Colonic mucosa (tissue), 4 donors: ENCODE data around the gene NOSIP. TPM values are rescaled to one million over a fixed set of nuclear protein-coding genes. Genes with fewer than 3 reads are reported as not detected.

Experiments used
- DNase-seq: peaks from one replicate; pipeline ENCODE4 v3.0.0-alpha.2; 2020
- H3K27ac ChIP-seq: fragments of 200-600 bp; one replicate; pipeline ENCODE4 v1.8.0; 2021
- H3K27me3 ChIP-seq: fragments of 200-600 bp; one replicate; pipeline ENCODE4 v1.8.0; 2021
- H3K36me3 ChIP-seq: fragments of 200-600 bp; one replicate; pipeline ENCODE4 v1.8.0; 2021
- H3K4me1 ChIP-seq: fragments of 200-600 bp; one replicate; pipeline ENCODE4 v1.8.0; 2021; ENCODE audit warnings: mild to moderate bottlenecking
- H3K4me3 ChIP-seq: fragments of 200-600 bp; one replicate; pipeline ENCODE4 v1.8.0; 2021
- H3K9ac ChIP-seq, 2 donors: one replicate each; pipeline ENCODE4 v1.7.0; 2013; ENCODE audit warnings: control low read depth in 2 of 2, low read depth in 2 of 2, low read length in 2 of 2
- H3K9me3 ChIP-seq: fragments of 200-600 bp; one replicate; pipeline ENCODE4 v1.8.0; 2021
- CTCF ChIP-seq: fragments of 200-600 bp; IDR thresholded peaks from one replicate; pipeline ENCODE4 v1.8.0; 2022; ENCODE audit warnings: antibody characterized with exemption, mild to moderate bottlenecking
- intact Hi-C: fragments of 100-400 bp; cut with DNase I; formaldehyde crosslinking; loops from one replicate; pipeline ENCODE4 v1.14.1; 2022
- total RNA-seq, 2 donors: library from RNA; stranded (reverse); fragmentation: NEBNext Ultra II Directional in 1 of 2; extraction: Animal tissue kit (Norgen Biotek cat#: 25700) in 1 of 2; gene quantifications; one replicate each; pipeline ENCODE4 v1.2.1, GENCODE V29; 2021
- donor health status: healthy.
- donor health status: DM: no; HTN: no; CAD: no.
- donor health status: DM: no; HTN: no; CAD: no.

Gene NOSIP
- total RNA-seq, 2 donors from 2014 or later, result 63.2 to 91.2 TPM

- Histone ChIP-seq H3K9ac (no peak overlapping the region), H3K9me3 (no peaks in the 10 kb centered on the region), H3K4me1 (no peaks in the 10 kb centered on the region), H3K27me3 (no peaks in the 10 kb centered on the region), H3K36me3 (peaks cover 18% of the 10 kb centered on the region), H3K4me3 (no peak overlapping the region), H3K27ac (no peak overlapping the region)
- DNase-seq, result no peak
- intact Hi-C loops, result no loop called here
- no peak for TF ChIP-seq CTCF
Observed at GRCh38 chr19:49597703-49597974, 17.3 kb upstream of the NOSIP start.

GRCh38 chr19:49596954-49597702 lies 16.8 kb upstream of the NOSIP start:
- no peaks in the 10 kb centered on the region for H3K4me1 ChIP-seq
- no peak for TF ChIP-seq CTCF
- H3K4me3 ChIP-seq, result no peak overlapping the region
- DNase-seq, result no peak
- intact Hi-C loops, result no loop called here
- no peaks in the 10 kb centered on the region for H3K9me3 ChIP-seq
- H3K36me3 ChIP-seq, result peaks cover 16% of the 10 kb centered on the region
- H3K9ac ChIP-seq, result no peak overlapping the region
- no peak overlapping the region for H3K27ac ChIP-seq
- no peaks in the 10 kb centered on the region for H3K27me3 ChIP-seq

- no peaks in the 10 kb centered on the region for H3K9me3 ChIP-seq
- intact Hi-C loops, result no loop called here
- peaks cover 13% of the 10 kb centered on the region for H3K36me3 ChIP-seq
- no peaks in the 10 kb centered on the region for H3K27me3 ChIP-seq
- H3K4me3 ChIP-seq, result no peak overlapping the region
- TF ChIP-seq CTCF, result no peak
- no peaks in the 10 kb centered on the region for H3K4me1 ChIP-seq
- H3K27ac ChIP-seq, result no peak overlapping the region
- no peak for DNase-seq
- no peak overlapping the region for H3K9ac ChIP-seq
Observed at GRCh38 chr19:49596407-49596806, 16.1 kb upstream of the NOSIP start.

- no peak overlapping the region for H3K9ac ChIP-seq
- no peak for DNase-seq
- H3K4me3 ChIP-seq, result no peak overlapping the region
- H3K4me1 ChIP-seq, result no peaks in the 10 kb centered on the region
- H3K27ac ChIP-seq, result no peak overlapping the region
- peaks cover 13% of the 10 kb centered on the region for H3K36me3 ChIP-seq
- H3K27me3 ChIP-seq, result no peaks in the 10 kb centered on the region
- no peak for TF ChIP-seq CTCF
- H3K9me3 ChIP-seq, result no peaks in the 10 kb centered on the region
- intact Hi-C loops, result no loop called here
Observed at GRCh38 chr19:49595819-49596404, 15.6 kb upstream of the NOSIP start.

GRCh38 chr19:49594993-49595818 lies 14.8 kb upstream of the NOSIP start:
- H3K4me1 ChIP-seq, result no peaks in the 10 kb centered on the region
- no peaks in the 10 kb centered on the region for H3K27me3 ChIP-seq
- peaks cover 13% of the 10 kb centered on the region for H3K36me3 ChIP-seq
- peak; percentile 22 for DNase-seq
- no peaks in the 10 kb centered on the region for H3K9me3 ChIP-seq
- no peak overlapping the region for H3K4me3 ChIP-seq
- intact Hi-C loops, result loop anchor here (5.0 kb wide), 1 partner anchor 42 kb away; no protein-coding TSS in a partner anchor
- TF ChIP-seq CTCF, result no peak
- no peak overlapping the region for H3K9ac ChIP-seq
- no peak overlapping the region for H3K27ac ChIP-seq
